DMS53 treated with DMSO at 0.1 percent for 48 hours (cell line): ENCODE data around the gene CGB8.
"Not testable (repeated sequence)": the region's sequence is repeated elsewhere in the genome, so short reads cannot be mapped to it uniquely, and the experiment has no call there.

Experiments used
- DNase-seq: peaks from one replicate; lab custom pipeline; 2025; ENCODE audit not compliant: unreplicated experiment; lab: John Stamatoyannopoulos, UW

CGB8 gene

DNA sequence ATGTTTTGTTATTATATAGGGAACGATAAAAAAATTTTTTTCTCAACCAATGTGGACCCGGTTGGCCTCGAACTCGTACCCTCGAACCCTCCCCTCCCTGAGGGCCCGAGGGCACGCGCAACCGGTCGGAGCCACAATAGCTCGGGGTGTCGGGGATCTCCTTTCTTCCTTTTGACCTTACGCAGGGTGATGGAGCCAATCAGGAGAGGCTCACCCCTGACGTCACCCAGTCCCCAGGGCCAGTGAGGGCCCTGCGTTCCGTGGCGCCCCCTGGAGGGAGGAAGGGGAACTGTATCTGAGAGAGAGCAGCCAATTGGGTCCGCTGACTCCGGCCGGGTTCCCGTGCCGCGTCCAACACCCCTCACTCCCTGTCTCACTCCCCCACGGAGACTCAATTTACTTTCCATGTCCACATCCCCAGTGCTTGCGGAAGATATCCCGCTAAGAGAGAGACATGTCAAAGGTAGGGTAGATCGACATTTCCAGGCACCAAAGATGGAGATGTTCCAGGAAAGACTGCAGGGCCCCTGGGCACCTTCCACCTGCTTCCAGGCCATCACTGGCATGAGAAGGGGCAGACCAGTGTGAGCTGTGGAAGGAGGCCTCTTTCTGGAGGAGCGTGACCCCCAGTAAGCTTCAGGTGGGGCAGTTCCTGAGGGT lies 17.1 kb downstream of the CGB8 start, which contains the start of gene CGB2:
Gene CGB2, plus strand, starts transcription at position 249 of the 660 bp plus-strand sequence. Its CDS starts 206 bp downstream, at position 455.
- DNase-seq = peak; percentile 69

DNA sequence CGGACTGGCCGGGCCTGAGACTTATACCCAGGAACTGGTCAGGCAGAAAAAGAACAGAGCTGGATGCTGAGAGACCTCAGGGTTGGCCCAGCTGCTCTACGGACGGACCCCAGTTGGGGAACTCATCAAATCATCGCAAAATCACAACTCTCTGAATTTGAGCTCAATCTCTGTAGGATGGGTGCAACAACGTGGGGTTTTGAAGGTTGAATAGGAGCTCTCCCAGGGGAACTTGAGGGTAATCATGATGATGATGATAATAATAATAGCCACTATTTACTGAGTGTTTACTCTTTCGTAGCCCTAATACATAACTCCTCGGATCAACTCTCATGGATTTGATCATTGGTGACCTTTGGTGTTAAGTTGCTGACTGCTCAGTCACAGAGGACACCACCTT lies 18.6 kb downstream of the CGB8 start:
- DNase-seq = not testable (repeated sequence)

DNA sequence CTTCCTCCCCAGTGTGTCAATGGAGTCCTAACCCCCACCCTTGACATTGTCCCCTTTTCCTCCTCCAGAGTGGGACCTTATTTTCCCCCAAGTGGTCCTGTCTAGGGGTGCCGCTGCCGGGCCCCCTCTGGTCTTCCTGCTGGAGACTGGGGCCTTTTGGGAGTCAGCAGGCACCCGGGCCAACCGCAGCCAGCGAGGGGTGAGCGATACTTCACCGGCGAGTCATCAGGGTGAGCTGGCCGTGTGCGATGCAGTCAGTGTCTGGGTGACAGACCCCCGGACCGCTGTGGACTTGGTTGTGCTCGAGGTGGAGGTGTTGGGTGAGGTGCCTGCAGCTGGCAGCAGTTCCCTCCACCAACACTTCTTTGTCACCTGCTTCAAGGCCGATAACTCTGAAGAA lies 19.2 kb downstream of the CGB8 start:
- not testable (repeated sequence) for DNase-seq

GRCh38 chr19:49028686-49029085 lies 20.2 kb downstream of the CGB8 start:
- DNase-seq = not testable (repeated sequence)

GRCh38 chr19:49025599-49025998 lies 23.3 kb downstream of the CGB8 start:
- not testable (repeated sequence) for DNase-seq

DNA sequence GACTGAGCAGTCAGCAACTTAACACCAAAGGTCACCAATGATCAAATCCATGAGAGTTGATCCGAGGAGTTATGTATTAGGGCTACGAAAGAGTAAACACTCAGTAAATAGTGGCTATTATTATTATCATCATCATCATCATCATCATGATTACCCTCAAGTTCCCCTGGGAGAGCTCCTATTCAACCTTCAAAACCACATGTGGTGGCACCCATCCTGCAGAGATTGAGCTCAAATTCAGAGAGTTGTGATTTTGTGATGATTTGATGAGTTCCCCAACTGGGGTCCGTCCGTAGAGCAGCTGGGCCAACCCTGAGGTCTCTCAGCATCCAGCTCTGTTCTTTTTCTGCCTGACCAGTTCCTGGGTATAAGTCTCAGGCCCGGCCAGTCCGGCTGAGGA lies 23.8 kb downstream of the CGB8 start:
- DNase-seq = not testable (repeated sequence)

GRCh38 chr19:49024233-49024632 lies 24.7 kb downstream of the CGB8 start, which contains the start of gene CGB3:
Gene CGB3, minus strand, starts transcription at chr19:49024333. Its CDS starts 362 bp downstream, at chr19:49023971.
- not testable (repeated sequence) for DNase-seq

GRCh38 chr19:49022116-49022515 lies 26.8 kb downstream of the CGB8 start:
- no peak for DNase-seq

DNA sequence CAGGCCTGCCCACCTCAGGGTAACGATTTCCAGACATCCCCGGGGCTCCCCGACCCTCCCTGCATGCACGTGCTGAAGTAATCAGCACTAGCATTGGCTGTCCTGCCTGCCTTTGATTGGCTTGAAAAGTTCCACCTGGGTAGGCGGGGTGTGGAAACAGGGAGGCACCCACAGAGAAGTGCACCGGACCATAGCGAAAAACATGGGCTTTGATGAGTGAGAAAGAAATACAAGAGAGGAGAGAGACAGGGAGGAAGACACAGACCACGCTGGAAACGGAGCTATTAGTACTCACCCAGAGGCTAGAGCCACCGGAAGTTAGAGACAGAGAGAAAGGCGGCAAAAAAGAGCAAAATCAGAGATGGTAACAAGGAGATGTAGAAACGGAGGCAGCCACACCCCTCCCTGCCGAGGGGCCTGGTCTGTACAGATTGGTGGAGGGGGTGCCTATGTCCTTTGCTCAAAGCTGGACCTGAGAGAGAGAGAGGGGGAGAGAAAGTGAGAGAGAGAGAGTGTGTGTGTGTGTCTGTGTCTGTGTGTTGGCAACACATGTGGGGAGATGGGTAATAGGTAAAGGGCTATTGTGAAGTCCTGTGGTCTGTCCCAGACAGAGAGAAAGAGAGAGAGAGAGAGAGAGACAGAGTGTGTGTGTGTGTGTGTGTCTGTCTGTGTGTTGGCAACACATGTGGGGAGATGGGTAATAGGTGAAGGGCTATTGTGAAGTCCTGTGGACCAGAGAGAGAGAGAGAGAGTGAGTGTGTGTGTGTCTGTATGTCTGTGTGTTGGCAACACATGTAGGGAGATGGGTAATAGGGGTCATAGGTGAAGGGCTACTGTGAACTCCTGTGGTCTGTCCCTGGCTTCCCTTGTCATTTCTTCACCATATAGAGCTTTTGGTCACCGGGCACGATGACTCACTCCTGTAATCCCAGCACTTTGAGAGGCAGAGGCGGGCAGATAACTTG lies 27.7 kb downstream of the CGB8 start:
- DNase-seq = no peak

DNA sequence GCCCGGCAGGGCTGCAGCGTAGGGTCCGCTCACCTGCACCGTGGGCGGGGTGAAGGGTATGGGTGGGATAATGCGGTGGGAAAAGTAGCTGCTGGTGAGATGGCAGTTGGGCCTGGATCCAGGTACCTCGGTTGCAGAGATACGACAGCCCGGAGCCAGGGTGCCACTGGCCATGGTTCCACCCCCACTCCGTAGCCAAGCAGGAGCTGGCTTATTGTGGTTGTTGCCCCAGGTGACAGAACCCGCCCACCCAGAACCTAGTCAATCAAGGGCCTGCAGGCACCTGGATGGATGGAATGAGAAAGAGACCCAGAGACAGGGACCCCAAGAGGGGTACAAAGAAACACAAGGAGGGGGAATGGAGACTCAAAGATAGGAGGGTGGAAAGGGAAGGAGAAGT lies 28.6 kb downstream of the CGB8 start:
- no peak for DNase-seq

DNA sequence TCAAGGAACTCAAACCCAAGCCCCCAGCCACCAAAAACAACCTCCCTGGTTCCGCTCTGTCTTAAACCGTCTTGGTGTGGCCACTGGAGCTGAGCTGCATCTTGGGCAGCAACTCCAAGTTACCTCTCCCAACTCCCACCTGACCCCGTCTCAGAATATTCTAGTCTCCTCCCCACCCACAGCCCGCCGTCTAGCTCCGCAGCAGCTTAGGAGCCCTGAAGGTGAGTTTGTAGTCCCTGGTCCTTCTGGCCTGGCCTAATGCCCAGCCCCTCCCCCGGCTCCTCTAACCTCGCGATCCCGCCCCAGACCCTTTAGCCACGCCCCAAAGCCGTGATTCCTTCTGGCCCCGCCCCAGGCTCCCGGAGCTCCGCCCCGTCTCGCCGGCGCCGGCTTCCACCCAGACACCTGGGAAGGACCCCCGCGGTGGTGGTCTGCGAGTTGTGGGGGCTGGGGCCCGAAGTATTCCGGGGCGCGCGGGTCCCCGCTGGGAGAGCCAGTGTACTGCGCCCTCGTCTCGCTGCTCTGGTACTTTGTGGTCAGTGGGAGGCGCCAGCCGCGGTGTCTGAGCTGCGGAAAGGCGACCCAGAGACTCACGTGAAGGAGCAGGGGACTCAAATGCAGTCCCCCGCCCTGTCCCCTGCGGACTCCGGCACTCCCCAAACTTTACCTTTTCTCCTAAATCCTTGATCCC lies 29.5 kb downstream of the CGB8 start:
- DNase-seq = no peak

DNA sequence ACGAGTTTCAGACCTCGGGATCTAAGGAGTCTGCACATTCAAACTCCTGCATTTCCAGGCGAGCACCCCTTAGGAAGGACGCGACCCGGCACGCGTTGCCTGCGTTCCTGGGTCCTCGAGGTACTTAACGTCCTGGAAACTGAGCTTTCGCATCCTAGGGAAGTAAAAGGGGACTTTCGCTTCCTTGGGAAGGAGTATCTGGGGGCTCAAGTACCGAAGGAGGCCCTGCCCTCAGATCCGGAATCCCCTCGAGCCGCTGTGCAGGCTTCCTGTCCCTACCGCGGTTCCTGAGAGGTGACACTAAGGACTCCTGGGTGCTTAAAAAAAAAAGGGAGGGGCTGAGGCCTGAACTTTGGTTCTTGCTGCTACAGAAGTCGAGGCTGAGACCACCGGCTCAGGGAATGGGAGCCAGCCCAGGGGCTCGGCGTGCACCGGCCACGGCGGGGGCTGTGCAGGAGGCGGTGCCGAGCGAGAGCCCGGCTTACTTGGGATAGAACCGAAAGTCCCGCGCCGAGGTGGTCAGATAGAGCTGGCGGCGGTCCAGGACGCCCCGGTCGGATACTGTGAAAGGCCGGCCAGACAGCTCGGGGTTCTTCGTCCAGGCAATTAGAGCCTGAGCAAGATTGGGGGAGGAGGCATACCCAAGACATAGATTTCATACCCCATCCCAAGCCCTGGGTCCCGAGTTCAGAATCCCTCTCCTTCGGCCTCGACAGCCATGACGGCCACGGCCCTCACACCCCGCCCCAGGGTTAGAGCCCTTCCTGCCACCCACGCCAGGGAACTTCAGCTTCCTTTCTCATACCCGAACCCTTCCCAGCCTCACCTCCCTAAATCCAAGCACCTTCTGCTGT lies 30.3 kb downstream of the CGB8 start:
- DNase-seq = not testable (repeated sequence)

DNA sequence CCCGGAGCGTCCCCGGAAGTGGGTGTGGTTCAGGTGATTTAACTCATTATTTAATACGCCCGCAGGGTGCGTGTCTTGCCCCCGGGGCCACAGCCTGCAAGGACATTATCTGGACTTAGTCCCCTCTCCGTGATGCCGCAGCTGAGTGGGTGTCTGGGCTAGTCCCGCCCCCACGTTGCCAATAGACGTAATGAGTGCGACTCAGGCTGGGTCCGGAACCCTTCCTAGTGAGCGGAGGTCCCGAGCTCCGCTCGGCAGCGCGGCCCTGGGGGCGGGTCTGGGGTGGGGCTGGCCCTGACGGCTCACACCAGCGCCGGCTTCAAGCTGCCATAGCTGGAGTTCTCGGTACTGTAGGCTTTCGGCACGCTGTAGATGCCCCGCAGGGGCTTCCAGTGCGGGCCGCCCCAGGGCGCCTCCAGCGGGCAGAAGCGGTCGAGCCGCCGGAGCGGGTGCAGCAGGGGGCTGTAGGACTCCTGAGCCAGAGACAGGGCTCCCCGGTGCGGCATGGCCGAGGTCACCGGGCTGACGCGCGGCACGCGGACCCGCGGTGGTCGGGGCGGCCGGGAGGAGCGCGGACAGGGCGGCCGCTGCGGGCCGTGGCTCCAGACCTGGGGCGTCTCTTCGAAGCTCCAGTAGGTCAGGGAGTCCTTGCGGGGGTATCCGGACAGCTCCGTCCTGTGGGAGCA lies 31.1 kb downstream of the CGB8 start:
- peak; percentile 33 for DNase-seq

- no peak for DNase-seq
Observed at GRCh38 chr19:49017041-49017665, 31.8 kb downstream of the CGB8 start, which contains the start of gene LHB. Gene LHB, minus strand, starts transcription at chr19:49017091. Its CDS starts 10 bp downstream, at chr19:49017081.

DNA sequence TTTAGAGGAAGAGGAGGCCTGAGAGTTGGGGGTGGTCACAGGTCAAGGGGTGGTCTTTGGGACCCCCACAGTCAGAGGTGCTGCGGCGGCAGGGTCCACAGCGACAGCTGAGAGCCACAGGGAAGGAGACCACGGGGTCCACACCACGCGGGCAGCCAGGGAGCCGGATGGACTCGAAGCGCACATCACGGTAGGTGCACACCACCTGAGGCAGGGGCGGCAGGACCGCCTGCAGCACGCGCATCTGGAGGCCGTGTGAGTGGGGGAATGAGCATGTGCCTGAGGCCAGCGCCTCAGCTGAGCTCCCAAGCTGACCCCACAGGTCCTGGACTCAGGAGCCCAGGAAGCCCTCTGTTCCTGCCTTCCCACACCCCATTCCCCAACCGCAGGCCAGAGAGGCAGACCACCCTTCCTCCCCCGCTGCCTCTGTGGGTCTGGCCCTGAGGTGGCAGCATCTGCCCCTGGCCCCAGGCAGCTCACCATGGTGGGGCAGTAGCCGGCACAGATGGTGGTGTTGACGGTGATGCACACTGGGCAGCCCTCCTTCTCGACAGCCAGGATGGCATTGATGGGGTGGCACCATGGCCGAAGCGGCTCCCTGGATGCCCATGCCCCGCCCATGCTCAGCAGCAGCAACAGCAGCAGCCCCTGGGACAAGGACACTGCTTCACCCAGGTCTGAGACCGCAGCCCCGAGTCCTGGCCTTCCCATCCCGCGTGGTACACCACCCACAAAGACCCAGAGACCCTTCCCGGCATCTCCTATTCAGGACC lies 32.7 kb downstream of the CGB8 start:
- DNase-seq = no peak

DNA sequence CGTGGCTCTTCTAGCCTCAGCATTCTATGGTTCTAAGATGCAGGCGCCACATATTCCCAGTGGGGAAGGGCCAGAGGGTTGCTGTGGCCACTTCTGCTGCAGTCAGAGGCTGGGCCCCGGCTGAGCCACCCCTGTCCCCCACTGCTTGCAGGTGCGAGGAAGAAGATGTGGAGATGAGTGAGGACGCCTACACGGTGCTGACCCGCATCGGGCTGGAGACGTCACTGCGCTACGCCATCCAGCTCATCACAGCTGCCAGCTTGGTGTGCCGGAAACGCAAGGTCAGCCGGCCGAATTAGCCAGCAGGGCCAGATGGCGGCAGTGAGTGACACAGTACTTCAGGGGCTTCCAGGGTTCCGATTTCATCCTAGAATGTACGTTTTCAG lies 34.0 kb downstream of the CGB8 start:
- DNase-seq = no peak

DNA sequence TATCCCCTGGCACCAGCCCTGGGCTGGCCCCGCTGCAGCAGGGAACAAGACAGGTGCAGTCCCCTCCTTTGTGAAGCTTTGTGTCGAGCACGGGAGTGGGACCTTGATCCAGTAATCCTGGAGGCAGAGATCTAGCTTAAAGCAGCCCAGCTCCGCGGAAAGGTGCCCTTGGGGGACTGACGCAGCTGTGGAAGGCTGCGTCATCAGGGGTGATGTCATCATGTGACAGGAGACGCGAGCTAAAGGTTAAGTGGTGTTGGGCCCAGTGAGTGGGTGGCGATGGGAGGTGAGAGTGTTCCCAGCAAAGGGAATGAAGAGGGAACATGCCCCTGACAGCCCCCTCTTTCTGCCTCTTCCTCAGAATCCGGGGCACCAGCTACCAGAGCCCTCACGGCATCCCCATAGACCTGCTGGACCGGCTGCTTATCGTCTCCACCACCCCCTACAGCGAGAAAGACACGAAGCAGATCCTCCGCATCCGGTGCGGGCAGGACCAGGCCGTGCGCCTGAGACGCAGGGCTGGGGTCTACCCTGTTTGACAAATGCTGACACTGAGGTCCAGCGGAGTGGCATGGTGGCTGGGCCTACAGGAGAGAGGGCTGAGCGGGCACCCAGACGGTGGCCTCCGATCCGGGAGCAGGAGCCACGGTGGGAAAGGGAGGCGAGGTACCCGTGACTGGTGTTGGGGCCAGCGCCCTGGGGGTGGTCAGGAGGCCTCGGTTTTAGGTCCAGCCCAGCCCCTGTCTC lies 34.6 kb downstream of the CGB8 start:
- no peak for DNase-seq

DNA sequence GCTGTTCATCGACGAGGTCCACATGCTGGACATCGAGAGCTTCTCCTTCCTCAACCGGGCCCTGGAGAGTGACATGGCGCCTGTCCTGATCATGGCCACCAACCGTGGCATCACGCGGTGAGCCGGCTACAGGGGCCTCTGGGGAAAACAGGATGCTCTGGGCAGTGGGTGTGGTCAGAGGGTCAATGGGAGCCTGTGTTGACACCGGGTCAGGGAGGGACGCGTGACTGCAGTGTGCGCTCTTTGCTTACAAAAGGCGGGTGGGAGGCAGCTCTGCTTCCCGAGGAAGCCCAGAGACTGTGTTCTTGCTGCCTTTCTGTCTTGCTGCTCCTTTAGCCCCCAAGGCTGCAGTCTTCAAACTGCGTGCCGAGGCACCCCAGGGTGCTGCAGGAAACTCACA lies 37.7 kb downstream of the CGB8 start:
- no peak for DNase-seq
